Heart right ventricle (tissue), 16 donors: ENCODE data around the gene TMEM200A. TPM values are rescaled to one million over a fixed set of nuclear protein-coding genes. Genes with fewer than 3 reads are reported as not detected.

Experiments
- ATAC-seq, 8 donors: fragments of 200-7000 bp; cut with Tn5 transposase; one replicate each; pipeline ENCODE4 v1.9.1; 2020; ENCODE audit warnings: mild to moderate bottlenecking in 8 of 8, moderate library complexity in 8 of 8, moderate number of reproducible peaks in 1 of 8
- DNase-seq, 2 donors: peaks; one replicate each; pipeline ENCODE4 v3.0.0-alpha.2; 2020
- H3K27ac ChIP-seq, 10 donors: fragments of 200-600 bp; sonication (generic) in 2 of 10; one replicate each; pipeline versions ENCODE4 v1.5.0 to v1.8.0; 2020 to 2022; ENCODE audit warnings: mild to moderate bottlenecking in 3 of 10
- H3K27me3 ChIP-seq, 7 donors: fragments of 200-600 bp; one replicate each; pipeline ENCODE4 v1.8.0; 2021 to 2022; ENCODE audit warnings: mild to moderate bottlenecking in 2 of 7
- H3K36me3 ChIP-seq, 9 donors: fragments of 200-600 bp; sonication (generic) in 1 of 9; one replicate each; pipeline versions ENCODE4 v1.5.0 to v1.8.0; 2020 to 2022; ENCODE audit warnings: mild to moderate bottlenecking in 2 of 9
- H3K4me1 ChIP-seq, 9 donors: fragments of 200-600 bp; sonication (generic) in 1 of 9; one replicate each; pipeline versions ENCODE4 v1.5.0 to v1.8.0; 2020 to 2022; ENCODE audit warnings: mild to moderate bottlenecking in 4 of 9
- H3K4me3 ChIP-seq, 10 donors: fragments of 200-600 bp; sonication (generic) in 2 of 10; one replicate each; pipeline versions ENCODE4 v1.5.0 to v1.8.0; 2020 to 2022; ENCODE audit warnings: mild to moderate bottlenecking in 7 of 10, moderate library complexity in 2 of 10
- H3K9me3 ChIP-seq, 11 donors: fragments of 200-600 bp in 10 of 11; sonication (generic) in 2 of 11; one replicate each; pipeline versions ENCODE4 v1.5.0 to v1.8.0; 2013 to 2022; ENCODE audit warnings: mild to moderate bottlenecking in 2 of 11, control low read depth in 1 of 11, moderate library complexity in 1 of 11
- CTCF ChIP-seq, 9 donors: fragments of 200-600 bp; sonication (generic) in 2 of 9; IDR thresholded peaks; one replicate each; pipeline versions ENCODE4 v1.5.0 to v1.8.0; 2021 to 2022; ENCODE audit warnings: antibody characterized with exemption in 9 of 9, mild to moderate bottlenecking in 5 of 9, moderate library complexity in 1 of 9
- whole genome bisulfite sequencing, 2 donors: extraction: QIAGEN DNeasy Blood & Tissue Kit; methylation state at CpG; one replicate each; pipeline ENCODE4 v1.1.7; 2013; ENCODE audit warnings: inconsistent platforms in 1 of 2; 5-methylcytosine and 5-hydroxymethylcytosine counted together
- intact Hi-C, 10 donors: fragments of 100-400 bp; cut with DNase I; formaldehyde crosslinking; loops; one replicate each; pipeline versions ENCODE4 v1.11.1 to v1.14.2; 2022
- polyA plus RNA-seq, 2 donors: library from polyadenylated mRNA; stranded (reverse); fragments of 200-250 nt; gene quantifications; one replicate each; pipeline ENCODE4 v1.2.3, GENCODE V29; 2013
- total RNA-seq, 10 donors: library from RNA; stranded (reverse); fragmentation: NEBNext Ultra II Directional in 3 of 10; extraction: Animal tissue kit (Norgen Biotek cat#: 25700) in 3 of 10; gene quantifications; one replicate each; pipeline versions ENCODE4 v1.2.1 to v1.2.4, GENCODE V29; 2021 to 2023
- donor health status: Arrhythmogenic right ventricular cardiomyopathy.
- donor health status: ischemic (EF 13 %, LVEDD 7.1; RV severe dilation, severe dysfunction).
- donor health status: healthy with polysubstance abuse.
- donor health status: DM: no; HTN: yes; CAD: no.
- donor health status: DM: no; HTN: no; CAD: no.
- donor health status: ischemic (EF 25% LVEDD 6.9; RV normal size, moderate dysfunction).
- donor health status: ischemic (EF 25% LVEDD 5.7; RV mildly dilated, moderate dysfunction).
- donor health status: healthy.
- donor health status: DM: yes; HTN: yes; CAD: no.
- donor health status: Ischemic cardiomyopathy.
- donor health status: ischemic (EF 35%, LVEDD 5.7; RV mildly dilated, moderate dysfunction).
- donor health status: nonischemic (EF 11% LVEDD 7.7; RV severe dilation, severe dysfunction).
- donor health status: DM: yes; HTN: yes; CAD: no.
- donor health status: PGD.
- donor health status: ischemic (EF 29% LVEDD 5.4; RV normal size, mild dysfunction).
- donor health status: nonischemic (EF 23%, LVEDD 6.1; RV moderate dilation, normal function).

TMEM200A gene
- total and polyA plus RNA-seq, 12 donors, result 0.07 to 0.39 (median 0.18) TPM; not detected in 4

GRCh38 chr6:130357436-130357835 is 8.4 kb upstream of the TMEM200A start:
- Histone ChIP-seq H3K27ac (no peak overlapping the region), H3K4me1 (no peaks in the 10 kb centered on the region), H3K4me3 (no peak overlapping the region), H3K27me3 (peaks cover 0 to 9% (median 0%) of the 10 kb centered on the region in 7 donors), H3K9me3 (peaks cover 0 to 6% (median 0%) of the 10 kb centered on the region in 11 donors), H3K36me3 (no peaks in the 10 kb centered on the region)
- intact Hi-C loops, result no loop called here
- 70 to 82% methylated on average over 2 of the region's 2 CpGs for WGBS, 2 donors
- no peak for TF ChIP-seq CTCF (IDR thresholded peaks at IDR 0.05)
- no peak for DNase-seq
- no peak for ATAC-seq

- no peak for TF ChIP-seq CTCF (IDR thresholded peaks at IDR 0.05)
- no peak overlapping the region for H3K4me3 ChIP-seq
- no peak for DNase-seq
- H3K27me3 ChIP-seq, result peaks cover 0 to 27% (median 11%) of the 10 kb centered on the region in 7 donors
- H3K36me3 ChIP-seq, result no peaks in the 10 kb centered on the region
- peaks cover 0 to 3% (median 0%) of the 10 kb centered on the region in 11 donors for H3K9me3 ChIP-seq
- intact Hi-C loops, result no loop called here
- no peak overlapping the region for H3K27ac ChIP-seq
- no peak for ATAC-seq
- no peaks in the 10 kb centered on the region for H3K4me1 ChIP-seq
Observed at GRCh38 chr6:130359736-130360135, 6.1 kb upstream of the TMEM200A start.

GRCh38 chr6:130362128-130362527 is 3.7 kb upstream of the TMEM200A start:
- Histone ChIP-seq H3K4me3 (no peak overlapping the region), H3K4me1 (peaks cover 0 to 18% (median 13%) of the 10 kb centered on the region in 9 donors), H3K27ac (no peak overlapping the region), H3K9me3 (peaks cover 0 to 3% (median 0%) of the 10 kb centered on the region in 11 donors), H3K27me3 (peaks cover 0 to 51% (median 35%) of the 10 kb centered on the region in 7 donors), H3K36me3 (no peaks in the 10 kb centered on the region)
- WGBS, 2 donors, result 62 to 79% methylated on average over 4 of the region's 4 CpGs
- ATAC-seq (no peak), DNase-seq (no peak)
- intact Hi-C loops, result no loop called here
- TF ChIP-seq CTCF (IDR thresholded peaks at IDR 0.05), result no peak

- Histone ChIP-seq H3K36me3 (no peaks in the 10 kb centered on the region), H3K4me1 (peaks cover 0 to 18% (median 13%) of the 10 kb centered on the region in 9 donors), H3K4me3 (no peak overlapping the region), H3K9me3 (peaks cover 0 to 3% (median 0%) of the 10 kb centered on the region in 11 donors), H3K27me3 (peaks cover 0 to 68% (median 52%) of the 10 kb centered on the region in 7 donors), H3K27ac (no peak overlapping the region)
- TF ChIP-seq CTCF (IDR thresholded peaks at IDR 0.05), result no peak
- ATAC-seq (no peak), DNase-seq (no peak)
- intact Hi-C loops, result no loop called here
- 55 to 57% methylated on average over 3 of the region's 3 CpGs for WGBS, 2 donors
Observed at GRCh38 chr6:130364224-130364780, 1.5 kb upstream of the TMEM200A start.
